H1 (cell line): ENCODE results near the gene RPP14. TPM values are rescaled to one million over a fixed set of nuclear protein-coding genes. Genes with fewer than 3 reads are reported as not detected.

Experiments
- CTCF ChIA-PET: fragments of 300-600 bp; sonication (Branson Sonifier 250); formaldehyde crosslinking; loops from one replicate; lab custom pipeline; 2021; ENCODE audit not compliant: partially characterized antibody; lab: Charles Lee
- POLR2A ChIA-PET: fragments of 300-600 bp; sonication (Branson Sonifier 250); formaldehyde crosslinking; loops from one replicate; lab custom pipeline; 2021; ENCODE audit warnings: inconsistent platforms; ENCODE audit not compliant: partially characterized antibody; lab: Charles Lee
- DNase-seq, 2 experiments: peaks; one replicate each; pipeline versions ENCODE4 v3.0.0 to v3.0.0-alpha.2; 2010 to 2022; ENCODE audit warnings: low spot score in 2 of 2, low read depth in 1 of 2, mixed read lengths in 1 of 2
- FAIRE-seq: peaks from 2 replicates; lab custom pipeline; 2011; peaks lifted over from hg19 to GRCh38; lab: Jason Lieb, UNC
- H2AFZ ChIP-seq: 2 replicates; pipeline ENCODE4 v1.8.1; 2012; ENCODE audit warnings: low read length, inconsistent platforms
- H2AK5ac ChIP-seq: 2 replicates; pipeline ENCODE4 v1.6.1; 2013; ENCODE audit warnings: low read depth, low read length
- H2BK120ac ChIP-seq: replicated peaks from 2 replicates; pipeline ENCODE3; 2013; ENCODE audit warnings: low read depth, low read length, inconsistent platforms
- H2BK12ac ChIP-seq: 2 replicates; pipeline ENCODE4 v1.6.1; 2013; ENCODE audit warnings: low read depth, low read length
- H2BK15ac ChIP-seq: 2 replicates; pipeline ENCODE4 v1.6.1; 2013; ENCODE audit warnings: low read length
- H2BK20ac ChIP-seq: 2 replicates; pipeline ENCODE4 v1.6.1; 2013; ENCODE audit warnings: low read length
- H2BK5ac ChIP-seq: 2 replicates; pipeline ENCODE4 v1.6.1; 2013; ENCODE audit warnings: low read depth, low read length
- H3K14ac ChIP-seq: 2 replicates; pipeline ENCODE4 v1.6.1; 2013; ENCODE audit warnings: inconsistent platforms; ENCODE audit not compliant: insufficient read length
- H3K18ac ChIP-seq: 2 replicates; pipeline ENCODE4 v1.6.1; 2013; ENCODE audit warnings: low read length; ENCODE audit errors: extremely low read depth
- H3K23ac ChIP-seq: 2 replicates; pipeline ENCODE4 v1.6.1; 2013; ENCODE audit warnings: inconsistent platforms; ENCODE audit not compliant: insufficient read length
- H3K23me2 ChIP-seq: 2 replicates; pipeline ENCODE4 v1.6.1; 2013; ENCODE audit warnings: low read depth, low read length
- H3K27ac ChIP-seq: 2 replicates; pipeline ENCODE4 v1.6.1; 2011; ENCODE audit warnings: low read depth, low read length, inconsistent platforms
- H3K27me3 ChIP-seq, 4 experiments: replicated peaks in 1 of 4; 1 replicate in 1 of 4; 2 replicates in 3 of 4; pipeline versions ENCODE4 v1.6.1 to v1.8.1; 2011 to 2013; ENCODE audit warnings: low read length in 3 of 4, mild to moderate bottlenecking in 3 of 4, inconsistent platforms in 2 of 4, mixed read lengths in 2 of 4, moderate library complexity in 1 of 4; ENCODE audit not compliant: control insufficient read depth in 3 of 4, insufficient read depth in 3 of 4; ENCODE audit errors: extremely low read depth in 1 of 4
- H3K36me3 ChIP-seq, 4 experiments: 2 replicates each; pipeline versions ENCODE4 v1.6.1 to v1.8.1; 2011 to 2013; ENCODE audit warnings: mild to moderate bottlenecking in 4 of 4, low read length in 3 of 4, moderate library complexity in 2 of 4, control low read depth in 1 of 4, inconsistent platforms in 1 of 4; ENCODE audit not compliant: insufficient read depth in 4 of 4, control insufficient read depth in 2 of 4
- H3K4ac ChIP-seq: replicated peaks from 2 replicates; pipeline ENCODE3; 2013; ENCODE audit warnings: low read length, low read depth, mixed read lengths, inconsistent platforms; ENCODE audit not compliant: insufficient read length
- H3K4me1 ChIP-seq, 4 experiments: replicated peaks in 1 of 4; 1 replicate in 1 of 4; 2 replicates in 3 of 4; pipeline versions ENCODE4 v1.6.1 to v1.8.1; 2011 to 2013; ENCODE audit warnings: low read length in 3 of 4, inconsistent platforms in 2 of 4, mixed read lengths in 1 of 4; ENCODE audit not compliant: insufficient read depth in 4 of 4, control insufficient read depth in 3 of 4
- H3K4me2 ChIP-seq, 2 experiments: 2 replicates each; pipeline versions ENCODE4 v1.6.1 to v1.8.1; 2011 to 2013; ENCODE audit warnings: low read depth in 2 of 2, low read length in 2 of 2, control low read depth in 1 of 2, inconsistent platforms in 1 of 2, mild to moderate bottlenecking in 1 of 2; ENCODE audit not compliant: insufficient read depth in 1 of 2
- H3K4me3 ChIP-seq, 4 experiments: fragments of 200-600, 300-600 bp in 1 of 4; sonication (generic), shearing (Covaris generic), sonication (Bioruptor Twin) in 1 of 4; 2 replicates each; pipeline versions ENCODE4 v1.5.1 to v1.8.1; 2011 to 2016; ENCODE audit warnings: low read length in 4 of 4, low read depth in 3 of 4, control low read depth in 2 of 4, inconsistent platforms in 2 of 4, mild to moderate bottlenecking in 2 of 4, mixed read lengths in 1 of 4, moderate library complexity in 1 of 4; ENCODE audit not compliant: insufficient read depth in 2 of 4; ENCODE audit errors: extremely low read depth in 1 of 4
- H3K56ac ChIP-seq: replicated peaks from 2 replicates; pipeline ENCODE3; 2013; ENCODE audit warnings: low read depth, mild to moderate bottlenecking, mixed read lengths, low read length, inconsistent platforms; ENCODE audit not compliant: insufficient read length
- H3K79me1 ChIP-seq: 2 replicates; pipeline ENCODE4 v1.6.1; 2013; ENCODE audit warnings: low read depth, low read length, control low read depth
- H3K79me2 ChIP-seq, 2 experiments: 2 replicates each; pipeline versions ENCODE4 v1.6.1 to v1.8.1; 2012 to 2013; ENCODE audit warnings: low read length in 2 of 2, mild to moderate bottlenecking in 2 of 2, inconsistent platforms in 1 of 2; ENCODE audit not compliant: insufficient read depth in 2 of 2, control insufficient read depth in 1 of 2
- H3K9ac ChIP-seq, 4 experiments: replicated peaks in 1 of 4; 1 replicate in 1 of 4; 2 replicates in 3 of 4; pipeline versions ENCODE4 v1.6.1 to v1.8.1; 2011 to 2013; ENCODE audit warnings: low read depth in 3 of 4, low read length in 3 of 4, control low read depth in 2 of 4, mild to moderate bottlenecking in 2 of 4, moderate library complexity in 2 of 4, inconsistent platforms in 1 of 4; ENCODE audit errors: extremely low read depth in 1 of 4
- H3K9me3 ChIP-seq, 2 experiments: 2 replicates each; pipeline versions ENCODE4 v1.6.1 to v1.8.1; 2012 to 2013; ENCODE audit warnings: mild to moderate bottlenecking in 2 of 2, moderate library complexity in 2 of 2, control low read depth in 1 of 2, inconsistent platforms in 1 of 2, low read depth in 1 of 2, low read length in 1 of 2, mixed read lengths in 1 of 2; ENCODE audit not compliant: insufficient read depth in 2 of 2
- H4K20me1 ChIP-seq, 2 experiments: replicated peaks in 1 of 2; 2 replicates each; pipeline versions ENCODE3 to v1.8.1; 2011 to 2013; ENCODE audit warnings: inconsistent platforms in 2 of 2, low read length in 2 of 2, mild to moderate bottlenecking in 1 of 2; ENCODE audit not compliant: insufficient read depth in 2 of 2, control insufficient read depth in 1 of 2
- H4K5ac ChIP-seq: 2 replicates; pipeline ENCODE4 v1.6.1; 2013; ENCODE audit warnings: low read length, low read depth, mixed read lengths, inconsistent platforms; ENCODE audit not compliant: insufficient read length
- H4K8ac ChIP-seq: 2 replicates; pipeline ENCODE4 v1.8.0; 2013; ENCODE audit warnings: mild to moderate bottlenecking, moderate library complexity, low read length, inconsistent platforms; ENCODE audit not compliant: insufficient read depth; ENCODE audit errors: extremely low read depth
- H4K91ac ChIP-seq: replicated peaks from 2 replicates; pipeline ENCODE3; 2013; ENCODE audit warnings: low read length, mixed read lengths, inconsistent platforms; ENCODE audit not compliant: insufficient read length
- BCL11A ChIP-seq, 2 experiments: IDR thresholded peaks; one replicate each; pipeline ENCODE4 v1.6.1; 2011; ENCODE audit warnings: low read depth in 2 of 2, low read length in 2 of 2, mild to moderate bottlenecking in 2 of 2
- GABPA ChIP-seq: IDR thresholded peaks from 2 replicates; pipeline ENCODE4 v1.6.1; 2011; ENCODE audit warnings: mild to moderate bottlenecking, low read length, moderate library complexity, borderline replicate concordance; ENCODE audit not compliant: insufficient read depth
- PHF8 ChIP-seq: fragments of 200-600 bp; sonication (generic); conservative IDR thresholded peaks from 2 replicates; pipeline ENCODE4 v1.7.1; 2012; ENCODE audit warnings: low read depth, mild to moderate bottlenecking, inconsistent platforms, low read length, moderate library complexity
- POU5F1 ChIP-seq: IDR thresholded peaks from 2 replicates; pipeline ENCODE4 v1.6.1; 2011; ENCODE audit warnings: low read depth, mild to moderate bottlenecking, low read length, moderate library complexity
- SIX5 ChIP-seq: IDR thresholded peaks from 2 replicates; pipeline ENCODE4 v1.6.1; 2011; ENCODE audit warnings: mild to moderate bottlenecking, low read depth, low read length
- SP2 ChIP-seq: IDR thresholded peaks from 2 replicates; pipeline ENCODE4 v1.6.1; 2012; ENCODE audit warnings: mild to moderate bottlenecking, low read length, inconsistent platforms
- TAF1 ChIP-seq: IDR thresholded peaks from 2 replicates; pipeline ENCODE4 v1.6.1; 2011; ENCODE audit warnings: mild to moderate bottlenecking, low read depth, low read length
- WGBS, 2 experiments: shearing (Covaris generic) in 1 of 2; methylation state at CpG; one replicate each; pipeline versions ENCODE4 v1.1.6 to v1.1.7; 2013 to 2015; ENCODE audit warnings: low lambda C conversion rate in 2 of 2, mixed read lengths in 2 of 2, inconsistent platforms in 1 of 2, low coverage in 1 of 2, missing lambda C conversion rate in 1 of 2; ENCODE audit not compliant: insufficient replicate concordance in 2 of 2, insufficient coverage in 1 of 2, insufficient read length in 1 of 2; ENCODE audit errors: extremely low coverage in 1 of 2, missing lambda C conversion rate in 1 of 2; 5-methylcytosine and 5-hydroxymethylcytosine counted together
- polyA plus RNA-seq, 7 experiments: library from polyadenylated mRNA; depleted of rRNA in 3 of 7; stranded (reverse) in 5 of 7; unstranded in 2 of 7; fragments of >200 nt in 5 of 7; fragments of 200-250 nt in 2 of 7; gene quantifications; 1 replicate in 5 of 7; 2 replicates in 1 of 7; 4 replicates in 1 of 7; pipeline versions ENCODE4 v1.2.1 to v1.2.3, GENCODE V29; 2011 to 2013; ENCODE audit warnings: missing spikeins in 2 of 7, mixed read lengths in 2 of 7
- total RNA-seq: library from RNA; stranded (reverse); fragmentation: NEBNext Ultra II Directional; extraction: Animal tissue kit (Norgen Biotek cat#: 25700); gene quantifications from 2 replicates; pipeline ENCODE4 v1.2.1, GENCODE V29; 2021
- TF ChIP-seq, protein P1 (sequence below): IDR thresholded peaks from 2 replicates; pipeline ENCODE4 v1.6.1; 2012; ENCODE audit warnings: inconsistent platforms

RPP14 gene
- total and polyA plus RNA-seq, 2 of the 8 experiments (the other 6 are each of a cell fraction or from before 2014, with no cell fraction given): 11.7 to 23.4 TPM

DNA sequence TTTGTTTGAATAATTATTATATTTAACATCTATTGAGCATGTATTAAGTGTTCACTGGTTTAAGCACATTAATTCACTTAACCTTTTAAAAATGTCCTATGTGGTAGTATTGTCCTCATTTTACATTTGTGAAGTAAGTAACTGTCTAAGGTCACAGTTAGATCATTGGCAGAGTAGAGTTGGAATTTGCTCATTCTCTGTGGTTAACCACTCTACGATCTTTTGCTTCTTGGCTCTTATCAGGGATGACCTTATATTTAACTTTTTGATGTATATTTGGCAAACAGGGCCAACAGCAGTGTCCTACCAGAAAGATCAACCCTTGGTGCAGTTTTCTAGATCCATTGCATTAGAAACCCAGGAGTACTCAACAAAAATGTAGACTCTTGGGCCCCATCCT lies 60.7 kb downstream of the RPP14 start:
- H2BK5ac ChIP-seq: no peak overlapping the region
- H3K14ac ChIP-seq: no peak overlapping the region
- H3K4me1 ChIP-seq: no peaks in the 10 kb centered on the region; a peak in 2 of 7 replicates
- H3K9me3 ChIP-seq: no peaks in the 10 kb centered on the region
- H3K27me3 ChIP-seq: no peaks in the 10 kb centered on the region
- H2BK20ac ChIP-seq: no peak overlapping the region
- DNase-seq (no peak), FAIRE-seq (no peak)
- H2BK12ac ChIP-seq: no peak overlapping the region
- no peak overlapping the region for H2BK15ac ChIP-seq
- no peaks in the 10 kb centered on the region for H3K23me2 ChIP-seq
- no peak overlapping the region for H2AK5ac ChIP-seq
- POLR2A ChIA-PET: no interaction called here
- 100% methylated on average over 1 of the region's 1 CpG; no CpG with 5 or more reads in 1 of the 2 experiments for WGBS, 2 experiments
- H3K4me2 ChIP-seq: no peak overlapping the region
- no peak overlapping the region for H3K23ac ChIP-seq
- CTCF ChIA-PET: interaction anchor here (1.2 kb wide), 2 partner anchors 13 to 118 kb away, joined by 3 read pairs; no protein-coding TSS in a partner anchor
- no peak overlapping the region for H3K4me3 ChIP-seq
- H3K9ac ChIP-seq: no peak overlapping the region
- no peak overlapping the region for H3K27ac ChIP-seq
- H3K56ac ChIP-seq: no peak overlapping the region
- H3K79me1 ChIP-seq: no peaks in the 10 kb centered on the region
- no peaks in the 10 kb centered on the region for H3K36me3 ChIP-seq
- TF ChIP-seq SP2 (no peak), GABPA (no peak), PHF8 (no peak), BCL11A (IDR thresholded peaks at IDR 0.05; ENCODE audit: low read depth in 2 of 2, low read length in 2 of 2) (no peak), SIX5 (no peak), TAF1 (no peak), POU5F1 (no peak)
- TF ChIP-seq, protein P1, sequence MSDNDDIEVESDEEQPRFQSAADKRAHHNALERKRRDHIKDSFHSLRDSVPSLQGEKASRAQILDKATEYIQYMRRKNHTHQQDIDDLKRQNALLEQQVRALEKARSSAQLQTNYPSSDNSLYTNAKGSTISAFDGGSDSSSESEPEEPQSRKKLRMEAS: no peak
- no peak overlapping the region for H2BK120ac ChIP-seq
- H4K20me1 ChIP-seq: no peaks in the 10 kb centered on the region
- no peak overlapping the region for H4K8ac ChIP-seq
- no peak overlapping the region for H3K4ac ChIP-seq
- H4K5ac ChIP-seq: no peak overlapping the region
- H3K79me2 ChIP-seq: no peaks in the 10 kb centered on the region
- H2AFZ ChIP-seq: no peak overlapping the region
- no peak overlapping the region for H4K91ac ChIP-seq
- no peak overlapping the region for H3K18ac ChIP-seq
